Dedifferentiated amniotic fluid mesenchymal stem cell (primary cell): Measurements from ENCODE around the gene TMEM217.
"Not testable (repeated sequence)": the region's sequence is repeated elsewhere in the genome, so short reads cannot be mapped to it uniquely, and the experiment has no call there.

ENCODE experiments used
- DNase-seq: peaks from one replicate; pipeline ENCODE4 v3.0.0-alpha.2; 2016; ENCODE audit errors: extremely low spot score

The TMEM217 gene

GRCh38 chr6:37218061-37218460 is 39.9 kb downstream of the TMEM217 start:
- DNase-seq = no peak

GRCh38 chr6:37212268-37212667 is 45.7 kb downstream of the TMEM217 start:
- DNase-seq = no peak

- DNase-seq = peak; percentile 86
Observed at GRCh38 chr6:37210313-37210968, 47.5 kb downstream of the TMEM217 start.

GRCh38 chr6:37209461-37210205 is 48.3 kb downstream of the TMEM217 start:
- no peak for DNase-seq

GRCh38 chr6:37208793-37209192 is 49.2 kb downstream of the TMEM217 start:
- DNase-seq = no peak

- DNase-seq = peak; percentile 61
Observed at GRCh38 chr6:37207903-37208456, 50.0 kb downstream of the TMEM217 start.

GRCh38 chr6:37206622-37207021 is 51.3 kb downstream of the TMEM217 start:
- DNase-seq = no peak

- no peak for DNase-seq
Observed at GRCh38 chr6:37205997-37206340, 52.0 kb downstream of the TMEM217 start.

- no peak for DNase-seq
Observed at GRCh38 chr6:37205175-37205996, 52.6 kb downstream of the TMEM217 start.

- DNase-seq = no peak
Observed at GRCh38 chr6:37204014-37204751, 53.8 kb downstream of the TMEM217 start.

- DNase-seq = no peak
Observed at GRCh38 chr6:37202788-37203491, 55.0 kb downstream of the TMEM217 start.

- DNase-seq = no peak
Observed at GRCh38 chr6:37201726-37202125, 56.2 kb downstream of the TMEM217 start.

GRCh38 chr6:37200085-37200484 is 57.9 kb downstream of the TMEM217 start:
- no peak for DNase-seq

GRCh38 chr6:37196451-37196850 is 61.5 kb downstream of the TMEM217 start:
- DNase-seq = not testable (repeated sequence)

GRCh38 chr6:37194886-37195285 is 63.1 kb downstream of the TMEM217 start:
- not testable (repeated sequence) for DNase-seq

- no peak for DNase-seq
Observed at GRCh38 chr6:37192666-37193065, 65.3 kb downstream of the TMEM217 start.

- no peak for DNase-seq
Observed at GRCh38 chr6:37190159-37190535, 67.8 kb downstream of the TMEM217 start.

- no peak for DNase-seq
Observed at GRCh38 chr6:37188962-37189510, 68.9 kb downstream of the TMEM217 start.

- no peak for DNase-seq
Observed at GRCh38 chr6:37187321-37188022, 70.5 kb downstream of the TMEM217 start.
